Upper lobe of right lung (tissue), 1 donor: ENCODE results near the gene ATG16L2. TPM values are rescaled to one million over a fixed set of nuclear protein-coding genes. Genes with fewer than 3 reads are reported as not detected.

Source experiments
- ATAC-seq: fragments of 200-7000 bp; cut with Tn5 transposase; one replicate; pipeline ENCODE4 v1.9.1; 2020; ENCODE audit warnings: mild to moderate bottlenecking, moderate library complexity
- DNase-seq: peaks from one replicate; pipeline ENCODE4 v3.0.0-alpha.2; 2020
- H3K27ac ChIP-seq: fragments of 200-600 bp; one replicate; pipeline ENCODE4 v1.8.0; 2022
- H3K27me3 ChIP-seq: fragments of 200-600 bp; one replicate; pipeline ENCODE4 v1.8.0; 2022; ENCODE audit warnings: mild to moderate bottlenecking
- H3K36me3 ChIP-seq: fragments of 200-600 bp; one replicate; pipeline ENCODE4 v1.8.0; 2022
- H3K4me1 ChIP-seq: fragments of 200-600 bp; one replicate; pipeline ENCODE4 v1.8.0; 2022
- H3K4me3 ChIP-seq: fragments of 200-600 bp; one replicate; pipeline ENCODE4 v1.8.0; 2022; ENCODE audit warnings: mild to moderate bottlenecking
- H3K9me3 ChIP-seq: fragments of 200-600 bp; one replicate; pipeline ENCODE4 v1.8.0; 2022
- intact Hi-C: fragments of 100-400 bp; cut with DNase I; formaldehyde crosslinking; loops from one replicate; pipeline ENCODE4 v1.11.0; 2022
- total RNA-seq: library from RNA; stranded (reverse); fragmentation: NEBNext Ultra II Directional; extraction: Animal tissue kit (Norgen Biotek cat#: 25700); gene quantifications from one replicate; pipeline ENCODE4 v1.2.1, GENCODE V29; 2021
- TF ChIP-seq, protein P1 (sequence below): fragments of 200-600 bp; IDR thresholded peaks from one replicate; pipeline ENCODE4 v1.8.0; 2022; ENCODE audit warnings: antibody characterized with exemption
- donor health status: DM: no; HTN: yes; CAD: no; lungs with severe emphysema.

ATG16L2 gene
- total RNA-seq, 1 donor from 2014 or later: 77.5 TPM

DNA sequence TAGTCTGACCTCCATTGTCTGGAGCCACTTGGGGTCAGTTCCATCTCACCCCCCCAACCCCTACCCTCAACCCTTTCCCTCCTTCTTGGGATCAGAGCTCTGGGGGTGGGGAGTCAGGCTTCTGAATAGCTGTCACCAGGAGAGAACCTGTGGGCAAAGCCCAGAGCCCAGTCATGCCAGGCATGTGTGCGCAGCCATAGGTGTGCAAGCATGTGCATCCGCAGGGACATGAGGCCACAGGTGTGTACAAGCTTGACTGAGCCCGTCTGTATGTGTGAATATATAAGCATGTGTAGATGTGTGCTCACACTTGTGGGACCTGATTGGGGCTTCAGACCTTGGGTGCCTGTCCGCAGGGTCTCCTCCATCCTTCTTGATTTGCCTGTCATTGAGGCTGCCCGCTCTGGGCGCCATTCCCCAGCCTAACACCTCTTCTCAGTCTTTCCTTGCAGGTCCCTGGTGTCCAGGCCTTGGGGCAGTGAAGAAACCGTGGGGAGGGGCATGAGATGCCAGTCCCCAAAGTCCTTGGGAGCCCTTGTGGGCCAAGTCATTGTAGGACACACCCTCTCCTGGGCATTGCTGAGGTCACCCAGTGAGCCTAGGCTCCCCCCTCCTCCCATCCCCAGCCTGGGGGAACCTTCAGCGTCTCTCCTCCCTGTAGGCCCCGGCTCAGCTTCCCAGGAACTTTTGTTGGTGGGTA is 9.0 kb downstream of the ATG16L2 start:
- no peak for ATAC-seq
- H3K36me3 ChIP-seq: peaks cover 35% of the 10 kb centered on the region
- no peaks in the 10 kb centered on the region for H3K9me3 ChIP-seq
- no peak overlapping the region for H3K4me3 ChIP-seq
- no peaks in the 10 kb centered on the region for H3K27me3 ChIP-seq
- intact Hi-C loops: no loop called here
- TF ChIP-seq, protein P1, sequence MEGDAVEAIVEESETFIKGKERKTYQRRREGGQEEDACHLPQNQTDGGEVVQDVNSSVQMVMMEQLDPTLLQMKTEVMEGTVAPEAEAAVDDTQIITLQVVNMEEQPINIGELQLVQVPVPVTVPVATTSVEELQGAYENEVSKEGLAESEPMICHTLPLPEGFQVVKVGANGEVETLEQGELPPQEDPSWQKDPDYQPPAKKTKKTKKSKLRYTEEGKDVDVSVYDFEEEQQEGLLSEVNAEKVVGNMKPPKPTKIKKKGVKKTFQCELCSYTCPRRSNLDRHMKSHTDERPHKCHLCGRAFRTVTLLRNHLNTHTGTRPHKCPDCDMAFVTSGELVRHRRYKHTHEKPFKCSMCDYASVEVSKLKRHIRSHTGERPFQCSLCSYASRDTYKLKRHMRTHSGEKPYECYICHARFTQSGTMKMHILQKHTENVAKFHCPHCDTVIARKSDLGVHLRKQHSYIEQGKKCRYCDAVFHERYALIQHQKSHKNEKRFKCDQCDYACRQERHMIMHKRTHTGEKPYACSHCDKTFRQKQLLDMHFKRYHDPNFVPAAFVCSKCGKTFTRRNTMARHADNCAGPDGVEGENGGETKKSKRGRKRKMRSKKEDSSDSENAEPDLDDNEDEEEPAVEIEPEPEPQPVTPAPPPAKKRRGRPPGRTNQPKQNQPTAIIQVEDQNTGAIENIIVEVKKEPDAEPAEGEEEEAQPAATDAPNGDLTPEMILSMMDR: no peak
- peaks cover 16% of the 10 kb centered on the region for H3K4me1 ChIP-seq
- DNase-seq: peak; percentile 63
- H3K27ac ChIP-seq: no peak overlapping the region

DNA sequence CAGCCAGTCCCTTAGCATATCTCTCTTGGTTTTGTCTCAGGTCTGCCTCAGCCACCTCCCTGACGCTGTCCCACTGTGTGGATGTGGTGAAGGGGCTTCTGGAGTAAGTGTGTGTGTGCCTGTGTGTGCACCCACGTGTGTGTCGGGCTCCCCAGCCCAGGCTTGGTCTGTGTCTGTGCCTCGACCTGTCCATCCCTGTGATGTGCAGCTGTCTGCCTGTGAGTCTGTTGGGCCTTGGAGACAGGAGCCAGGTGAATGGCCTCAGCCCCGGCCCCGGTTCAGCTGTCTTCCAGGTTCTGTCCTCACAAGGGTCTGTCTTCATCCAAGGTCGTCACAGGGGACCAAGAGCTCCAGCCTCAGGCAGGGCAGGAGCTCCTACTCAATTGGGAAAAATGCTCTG is 9.8 kb downstream of the ATG16L2 start:
- no peaks in the 10 kb centered on the region for H3K27me3 ChIP-seq
- intact Hi-C loops: no loop called here
- DNase-seq (peak; percentile 61), ATAC-seq (no peak)
- H3K36me3 ChIP-seq: peaks cover 34% of the 10 kb centered on the region
- no peak overlapping the region for H3K27ac ChIP-seq
- no peaks in the 10 kb centered on the region for H3K9me3 ChIP-seq
- no peak overlapping the region for H3K4me3 ChIP-seq
- H3K4me1 ChIP-seq: peaks cover 20% of the 10 kb centered on the region
- TF ChIP-seq, protein P1: no peak

DNA sequence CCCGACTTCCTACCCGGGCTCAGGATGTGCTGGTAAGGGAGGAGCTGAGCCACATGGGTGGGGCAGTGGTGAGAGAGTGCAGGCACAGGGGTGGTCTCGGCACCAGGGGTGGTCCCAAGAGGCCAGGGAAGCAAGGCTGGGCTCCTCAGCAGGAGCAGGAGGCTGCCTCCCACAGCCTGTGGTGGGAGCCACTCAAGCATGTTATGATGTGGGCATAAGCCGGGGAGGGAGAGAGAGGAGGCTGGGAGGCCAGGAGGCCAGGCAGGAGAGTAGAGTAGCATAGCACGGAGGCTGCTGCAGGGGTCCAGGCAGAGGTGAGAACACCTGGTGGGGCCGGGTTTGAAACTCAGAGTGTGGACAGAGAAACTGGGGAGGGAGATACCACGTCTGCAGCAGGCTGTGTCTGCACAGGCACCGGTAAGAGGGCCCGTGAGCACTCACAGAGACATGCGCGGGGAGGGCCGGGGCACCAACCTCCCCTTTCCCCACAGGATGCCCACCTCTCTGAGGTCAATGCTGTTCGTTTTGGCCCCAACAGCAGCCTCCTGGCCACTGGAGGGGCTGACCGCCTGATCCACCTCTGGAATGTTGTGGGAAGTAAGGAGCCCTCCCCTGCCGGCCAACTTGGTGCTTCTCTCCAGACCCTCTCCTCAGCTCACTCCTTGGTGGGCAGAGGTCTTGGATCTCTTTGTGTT is 10.7 kb downstream of the ATG16L2 start:
- Histone ChIP-seq H3K4me1 (peaks cover 20% of the 10 kb centered on the region), H3K27me3 (no peaks in the 10 kb centered on the region), H3K9me3 (no peaks in the 10 kb centered on the region), H3K27ac (no peak overlapping the region), H3K4me3 (no peak overlapping the region), H3K36me3 (peaks cover 31% of the 10 kb centered on the region)
- no peak for ATAC-seq
- intact Hi-C loops: no loop called here
- no peak for DNase-seq
- TF ChIP-seq, protein P1: no peak

DNA sequence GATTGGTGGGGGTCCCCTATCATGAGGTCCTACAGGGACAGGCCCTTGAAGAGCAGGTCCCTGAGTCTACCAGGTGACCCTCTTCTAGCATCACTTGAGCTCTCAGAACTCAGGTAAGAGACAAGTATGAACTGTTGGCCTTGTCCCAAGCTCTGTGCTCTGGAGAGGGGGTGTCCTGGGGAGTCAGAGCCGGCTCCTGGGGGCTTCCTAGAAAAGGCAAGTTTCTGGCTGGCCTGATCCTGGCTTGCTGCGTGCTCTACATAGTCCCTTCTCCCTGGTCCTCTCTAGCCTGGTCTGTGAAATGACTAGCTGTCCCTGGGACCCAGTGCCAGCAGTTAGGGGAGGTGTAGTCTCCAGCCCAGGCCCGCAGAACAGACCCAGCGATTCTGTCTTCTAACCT is 11.4 kb downstream of the ATG16L2 start:
- Histone ChIP-seq H3K36me3 (peaks cover 29% of the 10 kb centered on the region), H3K4me1 (peaks cover 20% of the 10 kb centered on the region), H3K27ac (no peak overlapping the region), H3K27me3 (no peaks in the 10 kb centered on the region), H3K9me3 (no peaks in the 10 kb centered on the region), H3K4me3 (no peak overlapping the region)
- TF ChIP-seq, protein P1: no peak
- DNase-seq (no peak), ATAC-seq (no peak)
- intact Hi-C loops: no loop called here

DNA sequence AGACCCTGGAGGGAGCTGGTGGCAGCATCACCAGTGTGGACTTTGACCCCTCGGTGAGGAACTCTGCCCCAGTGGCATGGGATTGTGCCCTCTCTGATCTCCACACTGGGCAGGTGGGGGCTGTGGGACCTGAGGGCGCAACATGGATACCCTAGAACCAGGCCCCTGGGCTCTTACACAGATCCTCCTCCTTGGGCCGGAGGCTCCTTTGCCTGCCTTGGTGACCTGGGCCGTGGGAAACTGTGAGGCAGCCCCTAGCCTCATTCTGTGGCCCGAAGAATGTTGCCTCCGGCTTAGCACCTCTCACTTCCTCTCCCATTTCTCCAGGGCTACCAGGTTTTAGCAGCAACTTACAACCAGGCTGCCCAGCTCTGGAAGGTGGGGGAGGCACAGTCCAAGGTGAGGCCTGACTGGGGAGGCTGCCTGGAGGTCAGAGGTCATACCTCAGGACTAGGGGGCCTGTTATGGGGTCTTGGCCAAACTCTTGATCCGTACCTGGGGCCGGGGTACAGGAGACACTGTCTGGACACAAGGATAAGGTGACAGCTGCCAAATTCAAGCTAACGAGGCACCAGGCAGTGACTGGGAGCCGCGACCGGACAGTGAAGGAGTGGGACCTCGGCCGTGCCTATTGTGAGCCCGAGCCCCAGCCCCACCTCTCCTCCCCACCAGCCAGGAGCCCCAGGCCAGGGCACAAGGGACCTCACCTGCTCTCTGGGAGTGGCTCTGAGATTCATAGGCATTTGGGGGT is 12.2 kb downstream of the ATG16L2 start:
- Histone ChIP-seq H3K9me3 (no peaks in the 10 kb centered on the region), H3K4me1 (peaks cover 16% of the 10 kb centered on the region), H3K27ac (no peak overlapping the region), H3K36me3 (peaks cover 27% of the 10 kb centered on the region), H3K4me3 (no peak overlapping the region), H3K27me3 (no peaks in the 10 kb centered on the region)
- TF ChIP-seq, protein P1: no peak
- intact Hi-C loops: no loop called here
- no peak for ATAC-seq
- peak; percentile 63 for DNase-seq
